ENCODE data around the gene BTG4.

- TF ChIP-seq CTCF (conservative IDR thresholded peaks at IDR 0.05; ENCODE audit: low read depth in 2 of 2) = no peak
- TF ChIP-seq EZH2 (IDR thresholded peaks at IDR 0.05; ENCODE audit: low read depth, unreplicated experiment) = no peak
- TF ChIP-seq CREB1 (CRISPR knock-in tag; IDR thresholded peaks at IDR 0.05; ENCODE audit: low read depth) = no peak
- no peak for TF ChIP-seq POLR2AphosphoS5 (IDR thresholded peaks at IDR 0.05; ENCODE audit: low read depth)
- TF ChIP-seq STAT1 (IDR thresholded peaks at IDR 0.05; ENCODE audit: unreplicated experiment) = no peak
- no peak for TF ChIP-seq EZH2phosphoT487 (IDR thresholded peaks at IDR 0.05; ENCODE audit: unreplicated experiment)
- no peak for TF ChIP-seq JUNB (IDR thresholded peaks at IDR 0.05; ENCODE audit: unreplicated experiment)
- no peak for TF ChIP-seq REST (IDR thresholded peaks at IDR 0.05; ENCODE audit: unreplicated experiment)
- no peak for TF ChIP-seq ZNF462 (CRISPR knock-in tag; IDR thresholded peaks at IDR 0.05)
- no peak for TF ChIP-seq NANOG (IDR thresholded peaks at IDR 0.05; ENCODE audit: borderline replicate concordance)
- no peak for TF ChIP-seq ZNF331 (CRISPR knock-in tag; IDR thresholded peaks at IDR 0.05; ENCODE audit: low read depth)
- TF ChIP-seq ETS1 (IDR thresholded peaks at IDR 0.05) = no peak
These were observed 21.7 kb downstream of the BTG4 start for GRCh38 chr11:111490496-111490895.

All from GM23338 (cell line).